GM19372 (cell line): ENCODE data around the gene AUNIP.

Experiments
- ATAC-seq: cut with Tn5 transposase; IDR thresholded peaks from one replicate; pipeline ENCODE4 v1.9.1; 2021; ENCODE audit warnings: mild to moderate bottlenecking, low read depth, moderate library complexity; ENCODE audit not compliant: unreplicated experiment

AUNIP gene

DNA sequence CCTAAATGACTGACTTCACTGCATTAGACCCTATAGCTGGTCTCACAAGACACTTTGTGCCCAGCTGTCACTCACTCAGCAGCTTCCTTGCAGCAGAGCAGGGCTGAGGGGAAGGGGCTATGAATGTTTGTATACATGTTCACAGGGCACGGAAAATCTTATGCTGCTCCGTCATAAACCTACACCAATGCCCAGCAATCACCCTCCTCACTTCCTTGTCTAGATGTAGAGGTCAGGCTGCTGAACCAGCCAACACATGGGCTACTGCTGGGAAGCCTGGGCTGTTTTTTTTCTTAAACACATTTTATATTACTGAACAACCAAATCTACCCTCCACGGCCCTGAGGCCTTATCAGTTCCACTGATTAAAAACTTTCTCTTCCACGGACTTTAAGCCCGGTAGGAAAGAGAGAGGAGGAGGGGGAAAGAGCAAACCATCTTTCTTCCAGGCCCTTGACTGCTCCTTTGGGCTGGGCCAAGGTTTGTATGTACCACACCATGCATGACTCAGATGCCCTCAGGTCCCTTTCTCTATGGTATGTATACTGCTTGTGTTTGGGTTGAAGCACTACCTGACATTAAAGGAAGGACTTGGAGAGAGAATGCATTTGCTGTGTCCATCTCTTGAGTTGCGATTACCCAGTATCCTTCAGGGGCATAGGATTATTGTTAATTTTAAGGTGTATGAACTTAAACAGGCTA lies 26.8 kb downstream of the AUNIP start:
- ATAC-seq = no peak

DNA sequence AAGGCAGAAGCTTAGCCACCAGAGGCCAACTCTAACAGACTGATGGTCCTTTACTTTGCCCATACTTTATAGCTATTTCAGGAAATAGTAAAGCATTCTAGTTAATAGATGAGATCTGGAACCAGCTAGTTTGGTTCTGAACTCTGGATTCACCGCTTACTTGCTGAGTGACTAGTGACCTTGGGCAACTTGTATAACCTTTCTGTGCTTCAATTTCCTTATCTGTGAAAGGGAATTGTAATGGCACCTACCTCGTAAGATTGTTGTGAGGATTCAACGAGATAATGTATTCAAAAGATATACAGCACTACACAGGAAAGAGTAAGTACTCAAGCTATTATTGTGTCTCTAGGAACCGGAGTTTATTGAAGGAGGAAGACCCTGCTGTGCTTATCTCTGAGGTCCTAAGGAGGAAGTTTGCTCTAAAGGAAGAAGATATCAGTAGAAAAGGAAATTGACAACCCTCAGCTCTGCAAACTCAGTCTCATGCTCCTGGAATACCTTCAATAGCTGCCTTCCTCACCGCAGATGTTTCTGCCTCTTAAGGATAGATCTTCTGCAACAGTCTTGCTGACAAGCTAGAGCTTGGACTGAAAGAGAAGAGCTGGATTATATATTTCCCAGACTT lies 27.6 kb downstream of the AUNIP start:
- no peak for ATAC-seq

DNA sequence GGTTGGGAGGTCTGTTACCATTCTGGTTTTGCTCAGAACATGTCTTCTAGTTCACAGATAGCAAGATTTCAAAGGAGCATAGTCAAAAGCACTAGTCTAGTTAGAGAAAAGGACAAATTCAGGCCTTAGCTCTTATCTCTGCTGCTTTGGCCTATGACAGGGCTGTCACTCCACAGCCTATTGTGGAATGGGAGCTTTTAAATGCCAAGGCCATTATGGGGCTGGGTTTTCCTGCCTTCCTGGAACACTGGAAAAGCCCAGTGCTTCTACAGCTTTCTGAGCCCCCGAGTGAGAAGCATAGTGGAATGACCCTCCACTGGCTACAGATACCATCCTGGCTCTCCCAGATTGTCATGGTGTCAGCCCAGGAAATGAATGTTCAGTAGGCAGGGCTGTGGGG lies 30.2 kb downstream of the AUNIP start:
- no peak for ATAC-seq

DNA sequence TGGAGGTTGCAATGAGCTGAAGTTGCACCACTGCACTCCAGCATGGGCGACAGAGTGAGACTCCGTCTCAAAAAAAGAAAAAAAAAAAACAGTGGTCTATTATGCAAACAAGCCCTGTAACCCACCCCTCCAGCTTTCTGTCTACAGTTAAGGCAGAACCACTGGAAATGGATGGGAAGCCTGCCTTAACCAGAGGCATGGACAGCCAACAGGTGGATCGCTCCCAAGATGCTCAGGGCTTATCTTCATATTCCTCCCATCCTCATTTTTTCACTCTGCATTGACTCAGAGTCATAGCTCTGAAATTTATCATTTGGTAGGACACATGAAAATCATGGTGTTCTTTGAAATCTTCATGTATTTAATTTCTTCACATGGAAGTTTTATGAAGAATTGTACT lies 30.8 kb downstream of the AUNIP start:
- ATAC-seq = no peak

DNA sequence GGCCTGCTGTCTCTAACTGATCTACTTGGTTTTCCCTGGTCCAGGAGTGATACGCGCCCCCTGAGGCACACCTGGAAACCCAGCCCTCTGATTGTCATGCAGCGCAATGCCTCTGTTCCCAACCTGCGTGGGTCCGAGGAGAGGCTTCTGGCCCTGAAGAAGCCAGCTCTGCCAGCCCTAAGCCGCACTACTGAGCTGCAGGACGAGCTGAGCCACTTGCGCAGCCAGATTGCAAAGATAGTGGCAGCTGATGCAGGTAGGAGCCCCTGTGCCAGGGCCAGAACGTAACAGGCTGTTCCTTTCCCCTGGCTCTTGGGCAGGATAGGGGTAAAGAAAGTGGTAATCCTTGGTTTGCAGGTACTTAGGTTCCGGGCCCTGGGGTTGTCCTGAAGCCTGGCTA lies 32.7 kb downstream of the AUNIP start:
- no peak for ATAC-seq

DNA sequence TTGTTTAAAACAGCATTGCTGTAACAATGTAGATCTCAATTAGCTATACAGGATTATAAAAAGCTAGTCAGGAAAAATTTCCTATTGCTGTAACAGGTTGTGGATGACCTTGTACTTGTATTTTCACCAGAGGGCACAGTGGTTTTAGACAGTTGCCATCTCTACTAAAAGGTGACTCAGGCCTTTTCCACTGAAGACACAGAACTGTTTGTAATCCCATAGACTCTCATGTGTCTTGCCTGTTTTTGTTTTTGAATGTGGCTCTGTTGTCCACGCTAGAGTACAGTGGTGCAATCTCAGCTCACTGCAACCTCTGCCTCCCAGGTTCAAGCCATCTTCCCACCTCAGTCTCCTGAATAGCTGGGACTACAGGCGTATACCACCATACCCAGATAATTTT lies 33.7 kb downstream of the AUNIP start:
- no peak for ATAC-seq

DNA sequence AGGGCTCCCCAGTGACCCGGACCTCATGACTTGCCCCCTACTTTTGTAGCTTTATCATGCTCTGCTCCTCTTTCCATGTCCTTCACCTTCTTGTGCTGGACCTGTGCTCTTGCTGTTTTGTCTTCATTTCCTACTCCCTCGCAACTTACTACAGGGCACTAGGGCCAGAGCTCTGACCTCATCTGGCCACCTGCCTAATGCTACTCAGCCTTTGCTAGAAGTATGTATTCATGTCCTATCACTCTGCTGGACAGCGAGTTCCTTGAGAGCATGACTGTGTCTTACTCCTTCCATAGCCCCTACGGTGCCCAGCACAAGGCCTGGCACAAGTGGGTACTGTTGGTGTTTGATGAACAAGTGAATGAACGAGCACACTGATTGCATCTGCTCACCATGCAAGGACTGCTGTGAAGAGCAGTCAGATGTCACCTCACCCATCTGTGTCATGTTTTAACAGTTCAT lies 37.6 kb downstream of the AUNIP start:
- no peak for ATAC-seq

DNA sequence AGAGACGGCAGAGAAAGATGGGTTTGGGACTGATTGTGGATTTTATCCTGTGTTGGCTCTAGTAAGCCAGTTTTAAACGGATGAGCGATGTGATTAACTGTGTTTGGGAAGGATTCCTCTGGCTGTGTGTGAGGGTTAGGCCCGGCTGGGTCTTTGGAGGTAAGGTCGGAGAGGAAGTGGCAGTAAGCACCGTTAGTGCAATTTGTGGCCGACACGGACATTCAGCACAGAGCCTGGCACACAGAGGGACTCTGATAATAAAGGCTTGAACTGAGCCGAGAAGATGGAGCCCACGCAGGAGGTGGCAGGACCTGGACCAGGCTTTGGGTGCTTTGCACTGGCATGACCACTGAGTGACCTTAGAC lies 38.2 kb downstream of the AUNIP start:
- no peak for ATAC-seq

DNA sequence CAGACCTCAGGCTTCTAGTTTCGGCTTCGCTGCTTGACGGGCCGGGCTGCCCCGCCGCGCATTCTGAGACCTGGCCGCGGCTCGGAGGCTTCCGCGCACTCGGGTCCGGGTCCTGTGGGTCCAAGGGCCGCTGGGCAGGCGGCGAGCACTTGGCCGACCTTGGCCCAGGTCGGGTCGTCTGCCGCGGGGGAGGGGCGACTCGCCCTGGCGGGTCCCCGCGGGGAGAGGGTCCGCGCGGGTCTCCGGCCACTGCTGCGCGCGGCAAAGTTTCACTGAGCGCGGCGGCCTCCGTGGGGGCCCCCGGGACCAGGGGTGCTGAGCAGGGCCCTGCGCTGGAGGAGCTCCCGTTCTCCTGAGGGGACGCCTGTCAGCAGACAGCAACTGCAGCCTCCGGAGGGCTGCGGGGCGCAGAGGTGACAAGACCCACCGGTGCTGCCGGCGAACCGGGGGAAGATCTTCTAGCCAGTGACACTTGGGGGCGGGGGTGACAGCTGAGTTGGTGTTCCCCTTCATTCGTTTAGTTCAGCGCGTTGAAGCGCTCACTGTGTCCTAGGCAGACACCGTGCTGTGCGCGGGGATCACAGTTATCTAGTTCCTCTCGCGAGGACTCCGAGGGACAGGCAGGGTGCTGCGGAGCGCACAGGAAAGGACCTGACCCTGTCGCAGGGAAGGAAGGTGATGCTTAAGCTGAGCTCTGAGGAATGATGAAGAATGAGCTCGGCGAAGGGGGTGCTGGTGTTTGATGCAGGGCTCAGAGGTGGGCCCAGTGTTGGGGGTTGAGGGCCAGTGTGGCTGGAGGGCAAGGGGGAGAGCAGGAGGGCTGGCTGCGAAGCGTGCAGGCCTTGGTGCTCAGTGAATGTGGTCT lies 38.8 kb downstream of the AUNIP start:
- ATAC-seq = peak; percentile 38

DNA sequence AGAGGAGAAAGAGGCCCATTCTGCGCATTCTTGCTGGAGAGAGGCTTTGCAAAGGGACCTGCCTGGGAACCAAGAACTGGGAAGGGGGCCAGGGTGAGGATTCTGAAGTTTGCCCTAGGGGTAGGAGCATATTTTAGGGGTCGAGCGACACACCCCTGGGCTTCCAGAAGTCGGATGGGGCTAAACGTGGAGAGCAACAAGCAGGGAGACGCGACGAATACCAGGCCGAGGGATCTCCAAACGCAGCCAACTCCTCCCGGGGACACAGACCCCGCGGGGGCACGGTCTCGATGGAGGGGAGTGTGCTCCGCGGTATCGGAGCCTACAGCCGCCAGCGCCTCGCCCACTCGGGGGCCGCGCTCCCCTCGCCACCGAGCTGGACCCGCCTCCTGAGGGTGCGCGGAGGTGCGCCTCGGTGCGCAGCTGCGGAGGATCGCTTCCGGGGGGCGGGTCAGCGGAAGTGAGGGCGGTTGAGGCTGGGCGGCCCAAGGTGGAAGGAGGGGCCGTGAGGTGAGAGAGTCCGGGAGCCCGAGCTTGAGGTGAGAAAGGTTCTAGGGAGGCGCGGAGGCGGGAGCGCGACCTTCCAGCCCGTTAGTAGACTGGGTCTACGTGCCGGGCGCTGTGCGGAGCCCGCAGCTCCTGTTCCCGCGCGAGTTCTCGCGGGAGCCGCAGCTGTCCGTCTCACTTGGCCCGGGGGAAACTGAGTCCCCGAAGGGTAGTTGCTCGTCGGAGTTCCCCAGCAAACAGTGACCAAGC lies 39.6 kb downstream of the AUNIP start, which contains the start of gene MTFR1L:
MTFR1L (plus strand) TSS at position 464 of the 756 bp plus-strand sequence. CDS start 3,151 bp downstream, outside the sequence.
- peak; percentile 85 for ATAC-seq

DNA sequence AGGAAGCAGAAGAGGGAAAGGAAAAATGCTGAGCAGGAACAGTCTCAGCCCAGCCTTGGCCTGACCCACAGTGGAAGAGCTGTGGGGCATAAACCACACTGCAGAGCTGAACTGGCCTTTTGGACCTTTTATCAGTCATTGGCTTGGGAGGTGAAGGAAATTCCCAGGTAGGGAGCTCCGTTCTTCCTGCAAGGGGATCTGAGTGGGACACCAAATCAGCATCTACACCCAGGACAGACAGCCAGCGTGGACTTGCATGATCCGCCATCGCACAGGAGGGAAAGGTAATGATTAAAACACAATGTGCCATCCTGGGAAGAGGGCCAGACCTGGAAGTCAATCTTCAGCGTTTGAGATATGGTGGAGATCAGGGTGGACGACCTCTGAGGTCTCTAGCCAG lies 40.7 kb downstream of the AUNIP start:
- ATAC-seq = no peak

DNA sequence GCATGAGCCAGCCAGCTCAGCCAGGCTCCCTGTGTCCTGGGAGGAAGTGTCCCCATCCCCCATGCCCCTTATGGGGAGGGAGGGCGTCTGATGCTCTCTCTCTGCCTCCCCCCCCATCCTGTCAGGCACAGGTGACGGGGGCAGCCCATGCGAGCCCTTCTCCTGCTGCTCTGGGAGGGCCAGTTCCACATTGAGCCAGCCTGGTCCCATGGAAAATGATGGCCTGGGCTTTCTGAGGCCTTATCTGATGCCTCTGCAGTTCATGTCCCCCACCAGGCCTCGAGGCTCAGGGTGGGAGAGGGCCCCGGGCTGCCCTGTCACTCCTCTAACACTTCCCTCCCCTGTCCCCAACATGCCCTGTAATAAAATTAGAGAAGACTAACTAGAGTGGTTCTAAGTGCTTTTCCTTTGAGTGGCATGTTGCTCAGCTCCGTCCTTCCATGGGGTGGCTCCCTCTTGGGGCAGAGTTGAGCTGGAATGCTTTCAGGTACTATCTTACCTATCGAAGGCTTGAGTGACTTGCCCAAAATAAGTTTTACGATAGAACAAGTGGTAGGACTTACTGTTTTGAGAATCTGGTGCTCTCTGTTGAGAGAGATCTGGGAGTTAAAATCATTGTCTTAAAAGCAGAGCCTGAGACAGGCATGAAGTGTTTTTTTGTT lies 41.3 kb downstream of the AUNIP start:
- no peak for ATAC-seq

DNA sequence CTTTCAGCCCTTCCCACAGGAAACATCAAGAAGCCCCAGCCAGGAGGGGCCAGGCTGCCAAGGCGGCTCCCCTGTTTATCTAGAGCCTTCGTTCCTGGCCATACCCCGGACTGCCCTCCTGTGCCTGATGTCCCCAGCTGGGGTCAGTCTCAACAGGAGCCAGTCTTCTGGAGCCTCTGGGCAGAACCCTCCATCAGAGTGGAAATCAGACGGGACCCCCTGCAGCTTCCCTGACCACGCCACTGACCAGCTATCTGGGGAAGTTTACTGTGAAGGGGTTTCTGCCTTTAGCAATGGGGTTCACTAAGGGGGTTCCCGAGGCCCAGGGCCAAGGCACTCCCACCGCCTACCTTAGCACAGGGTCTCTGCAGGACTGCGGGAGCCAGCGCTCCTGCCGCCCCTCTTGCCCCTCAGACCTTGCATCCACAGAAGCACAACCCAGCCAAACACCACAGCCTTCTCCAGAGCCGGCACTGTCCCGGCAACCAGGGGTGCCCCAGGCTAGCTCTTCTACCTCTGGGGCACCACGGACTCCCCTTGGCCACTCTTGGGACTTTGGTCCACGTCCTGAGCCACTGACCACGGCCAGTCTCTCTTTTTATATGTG lies 43.0 kb downstream of the AUNIP start:
- no peak for ATAC-seq

DNA sequence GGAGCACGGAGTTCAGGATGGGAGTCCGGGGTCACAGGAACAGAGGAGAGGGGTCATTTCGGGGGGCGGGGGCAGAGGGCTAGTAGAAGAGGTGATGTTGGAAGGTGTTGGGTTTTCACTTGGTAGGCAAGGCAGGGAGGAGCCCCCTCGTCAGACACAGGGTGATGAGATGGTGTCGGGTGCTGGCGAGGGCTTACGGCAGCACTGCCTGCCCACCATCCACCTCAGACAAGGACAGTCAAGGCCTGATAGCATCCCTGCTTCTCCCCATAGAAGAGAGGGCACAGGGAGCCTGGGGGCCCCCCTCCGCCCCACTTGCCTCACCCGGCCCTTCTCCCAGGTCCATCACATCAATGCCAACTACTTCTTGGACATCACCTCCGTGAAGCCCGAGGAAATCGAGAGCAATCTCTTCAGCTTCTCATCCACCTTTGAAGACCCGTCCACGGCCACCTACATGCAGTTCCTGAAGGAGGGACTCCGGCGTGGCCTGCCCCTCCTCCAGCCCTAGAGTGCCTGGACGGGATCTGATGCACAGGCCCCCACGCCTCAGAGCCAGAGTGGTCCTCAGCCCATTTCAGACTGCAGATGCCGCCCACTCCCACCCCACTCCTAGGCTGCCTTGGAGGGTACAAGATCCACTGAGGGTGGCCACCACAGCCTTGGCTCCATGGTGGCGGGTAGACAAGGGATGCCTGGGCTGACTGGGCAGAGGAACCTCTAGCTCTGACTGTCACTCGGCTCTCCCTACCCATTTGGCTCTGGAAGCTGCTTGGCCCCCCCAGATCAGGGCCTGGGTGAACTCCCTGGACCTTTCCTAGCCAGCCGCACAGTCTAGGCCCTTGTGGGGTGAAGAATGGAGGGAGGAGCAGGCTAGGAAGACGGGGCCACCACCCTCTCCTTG lies 43.8 kb downstream of the AUNIP start:
- no peak for ATAC-seq

DNA sequence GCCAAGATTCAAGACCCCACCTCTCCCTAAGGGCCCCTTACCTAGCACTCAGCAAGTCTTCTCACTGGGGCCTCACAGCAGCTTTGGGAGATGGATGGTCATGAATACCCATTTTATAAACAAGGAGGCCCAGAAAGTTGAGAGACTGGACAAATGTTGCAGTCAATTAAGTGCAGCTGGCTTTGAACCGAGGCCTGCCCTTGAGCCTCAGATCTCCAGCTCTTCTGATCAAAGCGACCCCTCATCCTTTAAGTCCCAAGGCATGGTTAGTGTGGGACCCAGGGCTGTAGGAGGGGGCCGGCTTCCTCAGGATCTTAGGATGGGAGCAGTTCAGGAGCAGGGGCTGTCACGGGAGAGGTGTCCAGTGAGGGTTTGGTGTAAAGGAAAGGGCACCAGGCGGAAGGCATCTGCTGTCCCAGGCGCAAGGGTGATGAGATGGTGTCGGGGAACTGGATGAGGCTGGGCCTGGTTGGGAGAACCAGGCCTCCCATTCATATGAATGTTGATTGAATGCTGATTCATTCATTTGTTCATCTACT lies 44.6 kb downstream of the AUNIP start:
- no peak for ATAC-seq

DNA sequence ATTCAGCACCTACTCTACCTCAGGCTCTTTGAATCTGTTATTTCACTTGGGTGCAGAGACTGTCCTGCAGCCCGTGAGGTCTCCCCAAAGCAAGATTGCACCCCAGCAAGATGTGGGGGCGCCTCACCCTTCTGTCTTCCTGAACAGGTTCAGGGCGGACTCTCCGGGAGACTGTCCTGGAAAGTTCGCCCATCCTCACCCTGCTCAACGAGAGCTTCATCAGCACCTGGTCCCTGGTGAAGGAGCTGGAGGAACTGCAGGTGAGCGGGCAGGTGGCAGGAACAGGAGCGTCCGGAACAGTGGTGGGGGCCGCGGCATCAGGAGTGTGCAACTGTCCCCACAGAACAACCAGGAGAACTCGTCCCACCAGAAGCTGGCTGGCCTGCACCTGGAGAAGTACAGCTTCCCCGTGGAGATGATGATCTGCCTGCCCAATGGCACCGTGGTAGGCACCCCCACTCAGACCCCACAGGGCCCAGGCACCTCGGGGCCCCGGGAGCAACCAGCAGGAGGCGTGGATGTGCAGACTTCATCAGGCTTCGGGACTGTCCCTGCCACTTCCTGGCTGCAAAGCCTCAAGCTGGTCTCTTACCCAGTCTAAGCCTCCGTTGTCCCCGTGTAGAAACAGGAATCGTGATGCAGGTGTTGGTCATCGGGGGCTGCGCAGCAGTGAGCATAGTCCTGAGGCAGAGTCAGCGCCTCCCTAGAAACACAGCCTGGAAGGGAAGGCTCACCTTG lies 45.4 kb downstream of the AUNIP start:
- no peak for ATAC-seq

DNA sequence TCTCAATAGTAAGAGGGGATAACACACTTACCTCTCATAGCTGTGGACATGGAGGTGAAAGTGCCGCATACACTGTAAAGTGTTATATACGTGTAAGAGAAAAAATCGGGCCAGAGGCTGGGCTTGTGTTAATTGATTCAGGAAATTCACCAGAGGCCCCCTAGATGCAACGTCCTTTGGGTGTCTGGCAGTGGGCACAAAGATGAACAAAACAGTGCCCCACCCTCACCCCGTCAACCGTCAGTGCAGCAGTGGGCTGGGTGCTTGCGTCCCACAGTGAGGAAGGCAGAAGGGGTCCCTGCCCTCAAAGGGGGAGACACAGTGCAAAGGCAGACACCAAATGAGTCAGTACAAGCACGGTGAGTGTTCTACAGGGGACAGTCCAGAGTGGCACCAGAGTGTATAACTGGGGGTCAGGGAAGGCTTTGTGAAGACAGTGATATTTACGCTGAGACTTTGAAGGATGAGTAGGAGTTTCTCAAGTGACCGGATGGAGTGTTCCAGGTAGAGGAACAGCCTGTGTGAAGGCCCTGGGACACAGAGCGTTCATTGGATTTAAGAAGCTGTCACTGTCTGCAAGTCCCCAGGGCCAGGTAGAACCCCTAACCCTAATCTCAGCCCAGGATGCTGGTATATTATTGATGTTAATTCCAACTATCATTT lies 46.1 kb downstream of the AUNIP start:
- no peak for ATAC-seq
